ENCODE data around the gene CAND2.

The CAND2 gene

DNA sequence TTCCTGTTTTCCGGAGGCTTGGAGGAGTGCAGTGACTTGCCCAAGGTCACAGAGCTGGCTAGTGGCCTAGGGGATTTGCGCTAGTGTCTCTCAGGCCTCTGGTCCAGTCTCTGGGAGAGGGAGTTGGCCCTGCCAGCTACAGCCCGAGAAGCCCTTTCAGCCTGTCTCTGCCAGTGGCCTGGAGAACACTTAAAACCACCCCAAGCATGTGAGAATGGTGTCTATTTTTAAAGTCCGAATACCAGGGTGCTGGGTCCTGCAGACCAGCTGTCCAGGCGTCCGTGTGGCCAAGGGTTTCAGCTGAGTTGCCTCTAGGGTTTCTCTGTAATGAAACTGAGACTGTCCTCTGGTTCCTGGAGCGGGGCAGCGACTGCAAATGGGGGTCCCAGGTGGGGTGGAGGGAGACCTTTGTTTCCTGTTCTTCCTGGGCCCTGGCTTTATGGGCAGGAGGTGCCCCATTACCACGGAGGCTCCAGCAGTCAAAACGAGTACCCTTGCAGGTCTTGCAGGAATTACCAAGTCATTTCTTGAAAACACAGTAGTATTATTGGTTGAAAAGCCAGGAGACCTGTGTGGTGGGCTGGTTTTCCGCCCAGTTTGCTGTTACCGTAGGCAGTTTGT, 2.2 kb downstream of the CAND2 start:
- FAIRE-seq, result no peak
- no peak for DNase-seq (ENCODE audit: extremely low spot score, insufficient read length, low read depth)

DNA sequence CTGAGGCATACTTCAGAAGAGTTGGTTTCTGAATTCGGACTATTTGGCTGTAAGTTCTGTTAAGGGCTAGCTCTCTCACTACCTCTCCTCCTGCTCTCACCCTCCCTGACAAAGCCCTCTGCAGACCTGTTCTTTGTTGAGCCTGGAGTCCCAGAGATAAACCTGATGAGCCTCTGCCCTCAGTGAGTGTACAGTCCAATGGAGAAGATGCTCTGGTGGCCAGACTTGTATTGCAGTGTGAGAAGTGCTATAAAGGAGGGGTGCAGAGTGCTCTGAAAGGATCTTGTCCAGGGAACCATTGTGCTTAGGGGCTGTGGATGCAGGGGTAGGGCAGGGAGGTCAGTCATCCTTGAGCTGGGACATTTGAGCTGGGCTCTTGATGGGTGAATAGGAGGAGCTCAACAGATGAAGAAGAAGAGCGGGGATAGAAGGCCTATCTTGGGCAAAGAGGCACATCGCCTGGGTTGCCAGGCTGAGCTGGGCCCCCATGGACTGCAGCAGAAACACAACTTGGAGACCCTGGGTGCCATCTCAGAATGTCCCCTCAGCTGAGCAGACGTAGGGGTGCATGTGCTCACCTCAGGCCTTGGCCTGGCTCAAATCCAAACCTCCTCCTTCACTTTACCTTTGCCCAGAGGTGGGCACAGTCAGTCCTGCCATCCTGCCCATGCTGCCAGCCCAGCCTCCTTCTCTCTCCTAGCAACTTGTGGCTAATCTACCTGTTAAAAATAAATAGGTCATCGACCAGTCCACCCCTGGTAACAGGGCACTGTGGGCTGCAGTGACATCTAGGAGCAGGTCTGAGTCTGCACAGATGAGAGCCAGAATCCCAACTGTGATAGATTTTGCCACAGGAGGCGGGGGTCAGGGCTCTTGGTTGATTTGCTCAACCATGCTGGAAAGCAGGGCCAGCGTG, 3.3 kb downstream of the CAND2 start:
- DNase-seq (ENCODE audit: extremely low spot score, insufficient read length, low read depth) (no peak), FAIRE-seq (no peak)

- DNase-seq (ENCODE audit: extremely low spot score, insufficient read length, low read depth), result no peak
- no peak for FAIRE-seq
Observed at GRCh38 chr3:12803371-12803770, 6.9 kb downstream of the CAND2 start.

DNA sequence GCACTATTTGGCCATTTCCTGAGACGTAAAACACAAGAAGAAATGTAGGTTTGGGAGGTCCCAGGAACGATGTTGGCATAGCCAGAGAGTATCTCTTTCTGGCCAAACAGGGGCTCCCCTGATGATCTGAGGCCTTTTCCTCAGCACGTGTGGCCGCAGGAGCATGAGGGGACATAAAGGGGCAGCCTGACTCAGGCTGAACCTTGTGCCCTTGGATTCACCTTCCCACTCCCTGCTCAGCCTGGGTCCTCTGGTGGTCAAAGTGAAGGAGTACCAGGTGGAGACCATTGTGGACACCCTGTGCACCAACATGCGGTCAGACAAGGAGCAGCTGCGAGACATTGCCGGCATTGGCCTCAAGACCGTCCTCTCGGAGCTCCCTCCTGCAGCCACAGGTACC, 10.6 kb downstream of the CAND2 start:
- FAIRE-seq, result no peak
- no peak for DNase-seq (ENCODE audit: extremely low spot score, insufficient read length, low read depth)

DNA sequence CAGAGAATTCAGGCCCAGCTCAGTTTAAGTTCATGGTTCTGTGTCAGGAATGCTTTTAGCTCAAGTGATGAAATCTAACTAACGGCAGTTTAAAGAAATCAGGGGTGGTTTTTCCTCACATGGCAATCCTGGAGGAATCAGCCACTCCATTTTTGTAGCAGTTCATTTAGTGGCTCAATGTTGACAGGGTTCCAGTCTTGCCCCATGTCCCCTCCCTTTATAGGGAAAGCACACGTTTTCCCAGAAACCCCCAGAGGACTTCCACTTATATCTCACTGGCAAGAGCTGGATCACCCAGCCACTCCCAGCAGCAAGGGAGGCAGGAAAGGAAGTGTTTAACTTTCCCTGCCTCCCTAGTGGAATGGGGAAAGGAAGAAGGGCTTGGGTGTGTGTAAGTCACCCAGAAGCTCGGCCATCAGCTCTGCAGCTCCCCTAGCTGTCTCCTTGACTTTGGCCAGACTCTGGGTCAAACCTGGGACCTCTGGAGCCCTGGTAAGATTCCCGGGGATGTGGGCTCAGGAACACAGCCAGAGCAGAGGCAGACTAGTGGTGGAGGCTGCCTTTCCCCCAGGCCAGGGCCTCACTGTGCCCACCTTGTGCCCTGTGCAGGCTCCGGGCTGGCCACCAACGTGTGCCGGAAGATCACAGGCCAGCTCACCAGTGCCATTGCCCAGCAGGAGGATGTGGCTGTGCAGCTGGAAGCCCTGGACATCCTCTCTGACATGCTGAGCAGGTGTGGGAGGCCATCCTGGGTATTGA, 11.3 kb downstream of the CAND2 start:
- no peak for FAIRE-seq
- DNase-seq (ENCODE audit: extremely low spot score, insufficient read length, low read depth), result no peak

DNA sequence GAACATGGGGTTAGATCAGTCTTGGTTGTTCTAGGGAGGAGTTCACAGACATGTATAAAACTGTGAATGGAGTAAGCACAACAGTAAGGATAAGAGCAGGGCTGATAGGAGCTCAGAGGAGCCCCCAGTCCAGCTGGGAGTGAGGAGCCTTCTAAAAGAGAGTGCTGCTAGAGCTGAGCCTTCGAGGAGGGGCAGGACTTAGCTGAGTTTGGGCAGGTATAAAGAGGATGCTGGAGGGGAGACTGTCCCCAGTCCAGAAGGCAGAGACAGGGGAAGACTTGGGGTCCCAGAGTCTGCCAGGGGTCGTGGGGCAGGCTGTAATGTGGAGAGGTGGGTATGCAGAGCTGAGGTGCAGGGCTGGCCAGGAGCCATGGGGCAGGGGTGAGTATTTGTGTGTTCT, 12.1 kb downstream of the CAND2 start:
- no peak for FAIRE-seq
- no peak for DNase-seq (ENCODE audit: extremely low spot score, insufficient read length, low read depth)

DNA sequence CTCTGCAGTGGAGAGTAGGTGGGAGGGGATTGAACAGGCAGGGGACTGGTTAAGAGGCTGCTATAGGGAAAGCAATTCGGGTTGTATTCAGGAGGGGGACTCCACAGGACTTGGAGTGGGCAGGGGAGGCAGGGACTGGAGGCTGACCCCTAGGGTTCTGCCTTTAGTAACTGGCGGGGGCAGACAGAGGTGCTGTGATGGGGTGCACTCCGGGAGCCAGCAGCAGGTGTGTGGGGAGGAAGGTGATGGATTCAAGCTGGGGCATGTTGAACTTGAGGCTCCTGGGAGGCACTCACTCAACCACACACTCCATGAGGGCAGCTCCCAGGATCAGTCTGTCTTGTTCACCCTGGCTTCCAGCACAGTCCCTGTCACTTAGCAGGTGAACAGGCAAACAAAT, 12.5 kb downstream of the CAND2 start:
- FAIRE-seq (no peak), DNase-seq (ENCODE audit: extremely low spot score, insufficient read length, low read depth) (no peak)

GRCh38 chr3:12809435-12809834, 13.0 kb downstream of the CAND2 start:
- no peak for FAIRE-seq
- DNase-seq (ENCODE audit: extremely low spot score, insufficient read length, low read depth), result no peak

- DNase-seq (ENCODE audit: extremely low spot score, insufficient read length, low read depth), result peak; percentile 89
- FAIRE-seq, result peak; percentile 83
Observed at GRCh38 chr3:12810013-12810780, 13.7 kb downstream of the CAND2 start.

- FAIRE-seq (no peak), DNase-seq (ENCODE audit: extremely low spot score, insufficient read length, low read depth) (no peak)
Observed at GRCh38 chr3:12810961-12811360, 14.5 kb downstream of the CAND2 start.

DNA sequence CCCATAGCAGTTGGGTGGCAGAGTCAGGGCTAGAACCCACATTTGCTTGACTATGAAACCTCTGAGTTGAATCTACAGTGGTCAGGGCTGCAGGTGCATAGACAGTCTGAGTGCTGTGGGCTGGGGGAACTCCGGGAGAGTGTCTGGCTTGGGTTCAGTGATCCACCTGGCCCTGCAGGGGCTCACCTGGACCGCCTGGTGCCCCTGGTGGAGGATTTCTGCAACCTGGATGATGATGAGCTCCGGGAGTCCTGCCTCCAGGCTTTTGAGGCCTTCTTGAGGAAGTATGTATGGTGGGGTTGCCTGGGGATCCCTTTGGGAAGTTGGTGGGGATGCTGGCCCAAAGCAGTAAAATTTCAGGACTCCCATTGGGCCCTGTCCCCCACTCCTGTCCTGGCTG, 16.3 kb downstream of the CAND2 start:
- no peak for FAIRE-seq

GRCh38 chr3:12813967-12814366, 17.5 kb downstream of the CAND2 start:
- DNase-seq (ENCODE audit: extremely low spot score, insufficient read length, low read depth) (no peak), FAIRE-seq (no peak)

More for the DNA sequence above, 16.3 kb downstream of the CAND2 start:
- DNase-seq (ENCODE audit: extremely low spot score, insufficient read length, low read depth), result no peak

- no peak for FAIRE-seq
- DNase-seq (ENCODE audit: extremely low spot score, insufficient read length, low read depth), result no peak
Observed at GRCh38 chr3:12815078-12815477, 18.6 kb downstream of the CAND2 start.

- no peak for DNase-seq (ENCODE audit: extremely low spot score, insufficient read length, low read depth)
Observed at GRCh38 chr3:12815719-12816118, 19.2 kb downstream of the CAND2 start.

GRCh38 chr3:12816521-12817342, 20.3 kb downstream of the CAND2 start:
- no peak for FAIRE-seq

More at GRCh38 chr3:12815719-12816118, 19.2 kb downstream of the CAND2 start:
- FAIRE-seq, result no peak

GRCh38 chr3:12817343-12817710, 20.8 kb downstream of the CAND2 start:
- FAIRE-seq (no peak), DNase-seq (ENCODE audit: extremely low spot score, insufficient read length, low read depth) (no peak)

More at GRCh38 chr3:12816521-12817342, 20.3 kb downstream of the CAND2 start:
- no peak for DNase-seq (ENCODE audit: extremely low spot score, insufficient read length, low read depth)

- DNase-seq (ENCODE audit: extremely low spot score, insufficient read length, low read depth), result no peak
- no peak for FAIRE-seq
Observed at GRCh38 chr3:12818273-12818672, 21.8 kb downstream of the CAND2 start.

DNA sequence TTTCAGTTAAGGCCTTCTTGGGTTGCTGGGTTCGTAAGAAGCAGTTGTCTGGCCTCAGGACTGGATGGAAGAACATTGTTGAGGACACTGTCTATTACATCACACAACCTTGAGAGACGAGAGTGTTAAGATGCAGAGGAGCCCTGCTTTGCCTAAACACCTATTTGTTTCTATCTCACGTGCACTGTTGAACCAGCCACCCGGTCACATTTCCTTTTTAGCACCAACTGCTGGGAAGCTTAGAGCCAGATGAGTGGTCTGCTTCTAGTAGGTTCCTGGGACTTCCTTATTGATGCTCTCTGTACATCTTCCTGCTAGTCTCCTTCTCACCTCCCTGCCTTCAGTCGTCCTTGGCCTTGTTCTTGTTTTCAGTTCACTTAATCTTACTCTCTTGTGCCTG, 22.3 kb downstream of the CAND2 start:
- FAIRE-seq (no peak), DNase-seq (ENCODE audit: extremely low spot score, insufficient read length, low read depth) (no peak)

DNA sequence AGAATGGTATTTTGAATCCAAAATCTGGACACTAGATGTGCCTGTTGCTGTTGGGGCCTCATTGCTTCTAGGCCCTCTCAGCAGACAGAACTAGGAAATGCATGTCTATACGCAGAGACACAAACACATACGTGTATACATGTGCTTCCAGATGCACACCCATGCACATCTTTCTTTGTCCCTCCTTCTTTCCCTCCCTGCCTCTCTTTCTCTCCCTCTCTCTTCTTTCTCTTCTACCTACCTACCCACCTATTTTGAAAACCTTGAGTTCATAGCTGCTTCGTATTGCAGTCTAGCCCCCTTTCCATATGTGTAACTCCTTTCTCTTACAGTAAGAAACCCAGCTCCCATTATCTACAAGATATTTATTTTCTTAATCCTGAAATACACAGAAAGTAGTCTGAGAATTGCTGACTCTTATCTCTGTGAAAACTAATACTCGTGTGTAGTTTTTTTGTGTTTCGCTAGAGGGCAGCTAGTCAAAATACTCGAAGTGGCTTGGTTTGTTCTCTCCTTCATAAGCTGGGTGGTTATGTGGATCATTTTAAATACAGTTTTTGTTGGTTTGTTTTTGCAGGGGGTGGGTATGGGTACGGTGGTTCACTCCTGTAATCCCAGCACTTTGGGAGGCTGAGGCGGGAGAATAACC, 26.4 kb downstream of the CAND2 start:
- FAIRE-seq, result no peak
- DNase-seq (ENCODE audit: extremely low spot score, insufficient read length, low read depth), result no peak

All from GM18507 (cell line).